PFSK-1 (cell line): ENCODE measurements around the gene TRRAP.

Experiments used
- REST ChIP-seq, 2 experiments: IDR thresholded peaks; 2 replicates each; pipeline versions ENCODE4 v1.6.1 to v1.8.0; 2011 to 2012; ENCODE audit warnings: low read depth in 2 of 2, low read length in 2 of 2, control low read depth in 1 of 2, inconsistent platforms in 1 of 2, mild to moderate bottlenecking in 1 of 2, moderate library complexity in 1 of 2; ENCODE audit not compliant: insufficient read depth in 1 of 2
- TAF1 ChIP-seq: IDR thresholded peaks from 2 replicates; pipeline ENCODE4 v1.6.1; 2012; ENCODE audit warnings: low read length, control low read depth, borderline replicate concordance; ENCODE audit not compliant: insufficient read depth

- TF ChIP-seq REST (IDR thresholded peaks at IDR 0.05; ENCODE audit: insufficient read depth in 1 of 2, low read depth in 2 of 2, low read length in 2 of 2) (no peak), TAF1 (no peak)
These were observed 18.3 kb upstream of the TRRAP start for GRCh38 chr7:98860071-98860470.
